Osteocyte (in vitro differentiated cells): ENCODE measurements around the gene TP53. TPM values are rescaled to one million over a fixed set of nuclear protein-coding genes. Genes with fewer than 3 reads are reported as not detected.
"Not testable (repeated sequence)": the region's sequence is repeated elsewhere in the genome, so short reads cannot be mapped to it uniquely, and the experiment has no call there.

Source experiments
- DNase-seq: peaks from one replicate; pipeline ENCODE4 v3.0.0; 2021; ENCODE audit warnings: mixed read lengths; ENCODE audit not compliant: unreplicated experiment; ENCODE audit errors: extremely low spot score
- H3K27ac Mint-ChIP-seq: one replicate; pipeline ENCODE4 v1.8.0; 2021; ENCODE audit warnings: mild to moderate bottlenecking, mixed read lengths; ENCODE audit not compliant: unreplicated experiment
- H3K27me3 Mint-ChIP-seq: one replicate; pipeline ENCODE4 v1.8.0; 2021; ENCODE audit warnings: mixed read lengths; ENCODE audit not compliant: unreplicated experiment
- H3K36me3 Mint-ChIP-seq: one replicate; pipeline ENCODE4 v1.8.0; 2021; ENCODE audit warnings: mixed read lengths; ENCODE audit not compliant: unreplicated experiment
- H3K4me1 Mint-ChIP-seq: one replicate; pipeline ENCODE4 v1.8.0; 2021; ENCODE audit warnings: mixed read lengths; ENCODE audit not compliant: unreplicated experiment
- H3K4me3 Mint-ChIP-seq: one replicate; pipeline ENCODE4 v1.8.0; 2021; ENCODE audit warnings: mild to moderate bottlenecking, moderate library complexity, mixed read lengths; ENCODE audit not compliant: unreplicated experiment
- H3K9me3 Mint-ChIP-seq: one replicate; pipeline ENCODE4 v1.8.0; 2021; ENCODE audit warnings: mixed read lengths; ENCODE audit not compliant: unreplicated experiment
- total RNA-seq: library from RNA; stranded (reverse); gene quantifications from 2 replicates; pipeline ENCODE4 v1.2.1, GENCODE V29; 2021
- TF ChIP-seq, protein P1 (sequence below): fragments of 200-600 bp; sonication (generic); IDR thresholded peaks from 2 replicates; pipeline ENCODE4 v1.5.0; 2021; ENCODE audit warnings: antibody characterized with exemption, mild to moderate bottlenecking, moderate library complexity

Gene TP53
- total RNA-seq, 1 donor from 2014 or later = 99.5 TPM

DNA sequence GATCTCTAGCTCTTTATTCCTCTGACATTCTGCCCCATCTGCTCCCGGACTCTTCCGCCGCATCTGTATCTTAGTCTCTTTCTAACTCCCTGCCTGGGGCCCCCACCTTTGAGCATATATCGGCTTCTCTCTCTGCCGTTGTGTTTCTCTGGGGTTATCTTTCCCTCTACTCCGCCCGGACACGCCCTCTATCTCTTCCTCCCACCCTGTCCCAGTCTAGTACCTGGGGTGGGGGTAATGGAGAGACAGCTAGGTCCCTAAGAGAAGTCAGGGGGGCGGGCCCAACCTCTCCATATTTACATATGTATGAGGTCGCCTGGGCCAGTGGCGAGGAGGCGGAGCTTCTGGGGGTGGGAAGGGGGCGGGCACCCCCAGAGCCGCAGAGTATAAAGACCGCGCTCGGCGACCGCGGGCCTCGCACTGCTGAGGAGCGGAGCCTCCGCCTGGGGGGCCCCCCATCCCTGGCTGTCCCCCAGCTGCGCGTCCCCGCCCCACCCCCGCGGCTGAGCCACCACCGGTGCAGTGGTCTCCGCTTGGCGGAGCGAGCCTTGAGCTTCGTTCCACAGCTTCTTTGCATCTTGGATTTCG lies 36.7 kb downstream of the TP53 start, which contains the start of gene ATP1B2:
Gene ATP1B2, plus strand, starts transcription at position 418 of the 588 bp plus-strand sequence. CDS start 593 bp downstream, outside the sequence.
- no peaks in the 10 kb centered on the region for H3K36me3 Mint-ChIP-seq
- peaks cover 47% of the 10 kb centered on the region for H3K27me3 Mint-ChIP-seq
- no peaks in the 10 kb centered on the region for H3K9me3 Mint-ChIP-seq
- H3K4me3 Mint-ChIP-seq = peak within 1 kb of the TSS; percentile 78
- peaks cover 16% of the 10 kb centered on the region for H3K4me1 Mint-ChIP-seq
- no peak for DNase-seq
- TF ChIP-seq, protein P1, sequence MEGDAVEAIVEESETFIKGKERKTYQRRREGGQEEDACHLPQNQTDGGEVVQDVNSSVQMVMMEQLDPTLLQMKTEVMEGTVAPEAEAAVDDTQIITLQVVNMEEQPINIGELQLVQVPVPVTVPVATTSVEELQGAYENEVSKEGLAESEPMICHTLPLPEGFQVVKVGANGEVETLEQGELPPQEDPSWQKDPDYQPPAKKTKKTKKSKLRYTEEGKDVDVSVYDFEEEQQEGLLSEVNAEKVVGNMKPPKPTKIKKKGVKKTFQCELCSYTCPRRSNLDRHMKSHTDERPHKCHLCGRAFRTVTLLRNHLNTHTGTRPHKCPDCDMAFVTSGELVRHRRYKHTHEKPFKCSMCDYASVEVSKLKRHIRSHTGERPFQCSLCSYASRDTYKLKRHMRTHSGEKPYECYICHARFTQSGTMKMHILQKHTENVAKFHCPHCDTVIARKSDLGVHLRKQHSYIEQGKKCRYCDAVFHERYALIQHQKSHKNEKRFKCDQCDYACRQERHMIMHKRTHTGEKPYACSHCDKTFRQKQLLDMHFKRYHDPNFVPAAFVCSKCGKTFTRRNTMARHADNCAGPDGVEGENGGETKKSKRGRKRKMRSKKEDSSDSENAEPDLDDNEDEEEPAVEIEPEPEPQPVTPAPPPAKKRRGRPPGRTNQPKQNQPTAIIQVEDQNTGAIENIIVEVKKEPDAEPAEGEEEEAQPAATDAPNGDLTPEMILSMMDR = no peak
- no peak within 1 kb of the TSS for H3K27ac Mint-ChIP-seq

DNA sequence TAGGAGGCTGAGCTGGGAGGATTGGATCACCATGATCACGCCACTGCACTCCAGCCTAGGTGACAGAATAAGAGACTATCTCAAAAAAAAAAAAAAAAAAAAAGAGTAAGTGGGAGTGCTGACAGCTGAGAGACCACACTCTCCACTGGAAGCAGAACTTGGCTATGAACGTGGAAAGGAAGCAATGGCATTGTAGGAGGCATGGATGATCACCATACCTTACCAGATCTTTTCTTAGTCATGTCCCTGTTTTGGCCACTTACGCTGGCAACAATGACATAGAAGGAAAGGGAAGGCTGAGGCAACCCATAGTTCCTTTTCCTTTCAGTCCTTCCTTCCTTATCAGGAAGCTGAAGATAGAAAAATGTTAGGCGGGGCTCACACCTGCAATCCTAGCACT lies 40.3 kb downstream of the TP53 start:
- no peaks in the 10 kb centered on the region for H3K9me3 Mint-ChIP-seq
- H3K27me3 Mint-ChIP-seq = peaks cover 37% of the 10 kb centered on the region
- no peak overlapping the region for H3K27ac Mint-ChIP-seq
- no peak overlapping the region for H3K4me3 Mint-ChIP-seq
- peaks cover 15% of the 10 kb centered on the region for H3K4me1 Mint-ChIP-seq
- TF ChIP-seq, protein P1 = no peak
- H3K36me3 Mint-ChIP-seq = no peaks in the 10 kb centered on the region
- no peak for DNase-seq

DNA sequence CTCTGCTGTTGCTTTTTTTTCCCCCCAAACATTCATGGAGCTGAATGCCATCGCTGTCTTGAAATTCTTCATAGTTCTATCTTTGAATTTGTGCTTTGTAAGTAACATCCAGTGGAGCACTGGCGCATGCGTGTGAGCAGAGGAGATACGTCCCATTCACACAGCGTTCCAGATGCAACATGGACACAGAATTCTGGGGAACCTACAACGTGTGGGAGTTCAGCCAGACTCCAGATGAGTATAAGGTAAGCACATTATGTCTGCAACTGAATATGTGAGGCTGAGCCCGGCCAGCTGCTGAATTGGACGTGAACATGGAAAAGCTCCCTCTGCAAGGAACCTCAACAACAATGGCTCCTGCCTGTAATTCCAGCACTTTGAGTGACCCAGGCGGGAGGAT lies 40.8 kb downstream of the TP53 start:
- H3K27ac Mint-ChIP-seq = no peak overlapping the region
- H3K36me3 Mint-ChIP-seq = no peaks in the 10 kb centered on the region
- H3K4me1 Mint-ChIP-seq = peaks cover 13% of the 10 kb centered on the region
- DNase-seq = no peak
- TF ChIP-seq, protein P1 = no peak
- no peak overlapping the region for H3K4me3 Mint-ChIP-seq
- H3K27me3 Mint-ChIP-seq = peaks cover 42% of the 10 kb centered on the region
- H3K9me3 Mint-ChIP-seq = no peaks in the 10 kb centered on the region

DNA sequence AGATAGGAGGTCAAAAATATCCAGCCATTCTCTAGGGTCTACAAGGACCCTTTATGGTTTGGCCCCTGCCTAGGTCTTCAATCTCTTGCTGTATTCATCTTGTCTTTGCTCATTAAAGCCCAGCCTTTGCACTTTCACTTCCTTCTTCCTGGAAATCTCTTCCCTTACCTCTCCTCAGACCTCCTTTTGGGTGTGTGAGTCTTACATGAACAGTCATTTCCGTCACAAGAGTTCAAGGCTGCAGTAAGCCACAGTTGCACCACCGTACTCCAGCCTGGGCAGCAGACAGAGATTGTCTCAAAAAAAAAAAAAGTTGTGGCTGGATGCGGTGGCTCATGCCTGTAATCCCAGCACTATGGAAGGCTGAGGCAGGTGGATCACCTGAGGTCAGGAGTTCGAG lies 42.5 kb downstream of the TP53 start:
- Mint-ChIP-seq H3K4me1 (no peaks in the 10 kb centered on the region), H3K9me3 (no peaks in the 10 kb centered on the region), H3K4me3 (no peak overlapping the region), H3K27me3 (peaks cover 33% of the 10 kb centered on the region), H3K36me3 (no peaks in the 10 kb centered on the region), H3K27ac (no peak overlapping the region)
- DNase-seq = no peak
- TF ChIP-seq, protein P1 = no peak

DNA sequence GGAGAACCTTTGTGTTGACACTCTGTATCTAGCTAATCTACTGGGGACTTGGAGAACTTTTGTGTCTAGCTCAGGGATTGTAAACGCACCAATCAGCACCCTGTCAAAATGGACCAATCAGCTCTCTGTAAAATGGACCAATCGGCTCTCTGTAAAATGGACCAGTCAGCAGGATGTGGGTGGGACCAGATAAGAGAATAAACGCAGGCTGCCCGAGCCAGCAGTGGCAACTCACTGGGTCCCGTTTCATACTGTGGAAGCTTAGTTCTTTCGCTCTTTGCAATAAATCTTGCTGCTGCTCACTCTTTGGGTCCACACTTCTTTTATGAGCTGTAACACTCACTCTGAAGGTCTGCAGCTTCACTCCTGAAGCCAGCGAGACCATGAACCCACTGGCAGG lies 45.7 kb downstream of the TP53 start:
- H3K4me1 Mint-ChIP-seq, DNase-seq, H3K27ac Mint-ChIP-seq, H3K36me3 Mint-ChIP-seq, H3K4me3 Mint-ChIP-seq, H3K9me3 Mint-ChIP-seq: not testable (repeated sequence)
- H3K27me3 Mint-ChIP-seq = peaks cover 25% of the 10 kb centered on the region
